DMS53 (cell line): ENCODE measurements around the gene KLK4.
A peak's percentile ranks its signal among the peaks of the same experiment; 100 is the strongest.

Source experiments
- DNase-seq: peaks from one replicate; lab custom pipeline; 2025; lab: John Stamatoyannopoulos, UW

The KLK4 gene

GRCh38 chr19:50880241-50880640 is 31.0 kb downstream of the KLK4 start:
- DNase-seq: no peak

- no peak for DNase-seq
Measured at GRCh38 chr19:50878851-50879250, 32.3 kb downstream of the KLK4 start.

GRCh38 chr19:50877338-50877737 is 33.9 kb downstream of the KLK4 start:
- DNase-seq: peak; percentile 85

GRCh38 chr19:50876456-50876855 is 34.7 kb downstream of the KLK4 start:
- DNase-seq: peak; percentile 25

GRCh38 chr19:50875795-50876422 is 35.3 kb downstream of the KLK4 start:
- DNase-seq: no peak

GRCh38 chr19:50874211-50874610 is 37.0 kb downstream of the KLK4 start:
- DNase-seq: no peak

- no peak for DNase-seq
Measured at GRCh38 chr19:50873056-50873455, 38.1 kb downstream of the KLK4 start, which contains the start of gene KLK2. Gene KLK2, plus strand, starts transcription at chr19:50873439. Its CDS starts 35 bp downstream, at chr19:50873474.

GRCh38 chr19:50870417-50871089 is 40.6 kb downstream of the KLK4 start:
- no peak for DNase-seq

GRCh38 chr19:50869479-50869878 is 41.7 kb downstream of the KLK4 start:
- DNase-seq: no peak

GRCh38 chr19:50861496-50862286 is 49.5 kb downstream of the KLK4 start:
- DNase-seq: no peak

- no peak for DNase-seq
Measured at GRCh38 chr19:50861010-50861409, 50.2 kb downstream of the KLK4 start.

GRCh38 chr19:50859849-50860248 is 51.3 kb downstream of the KLK4 start:
- no peak for DNase-seq

- peak; percentile 93 for DNase-seq
Measured at GRCh38 chr19:50858886-50859285, 52.3 kb downstream of the KLK4 start.

GRCh38 chr19:50857366-50857765 is 53.8 kb downstream of the KLK4 start:
- DNase-seq: no peak
